Endothelial cell of hepatic sinusoid (primary cell): ENCODE results near the gene CCDC134.
"Not testable (repeated sequence)": the region's sequence is repeated elsewhere in the genome, so short reads cannot be mapped to it uniquely, and the experiment has no call there.

Experiments
- in situ Hi-C: cut with HindIII; loops from 2 replicates; pipeline ENCODE4 v1.10.0; 2017; ENCODE audit warnings: low sequenced_read_pairs

Gene CCDC134

DNA sequence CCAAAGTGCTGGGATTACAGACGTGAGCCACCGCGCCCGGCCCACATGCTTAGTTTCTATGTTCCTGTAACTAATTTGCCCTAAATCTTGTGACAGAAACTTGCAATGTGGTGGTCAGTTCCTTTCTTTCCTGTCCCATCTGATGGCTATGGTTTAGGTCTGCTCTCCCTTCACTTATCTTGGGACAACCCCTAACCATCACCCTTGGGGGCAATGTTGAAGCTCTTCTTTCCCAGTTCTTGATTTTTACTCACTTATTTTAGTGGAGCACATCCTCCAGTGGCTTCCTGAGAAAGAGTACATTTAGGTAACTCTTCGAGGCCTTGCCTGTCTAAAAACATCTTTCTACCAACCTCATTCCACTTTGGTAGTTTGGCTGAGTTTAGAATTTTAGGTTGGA is 39.7 kb downstream of the CCDC134 start:
- in situ Hi-C loops, result no loop called here

- in situ Hi-C loops, result no loop called here
Measured at GRCh38 chr22:41841085-41841712, 40.7 kb downstream of the CCDC134 start.

- in situ Hi-C loops, result no loop called here
Measured at GRCh38 chr22:41842996-41843970, 42.8 kb downstream of the CCDC134 start.

- in situ Hi-C loops, result no loop called here
Measured at GRCh38 chr22:41844036-41844435, 43.6 kb downstream of the CCDC134 start.

DNA sequence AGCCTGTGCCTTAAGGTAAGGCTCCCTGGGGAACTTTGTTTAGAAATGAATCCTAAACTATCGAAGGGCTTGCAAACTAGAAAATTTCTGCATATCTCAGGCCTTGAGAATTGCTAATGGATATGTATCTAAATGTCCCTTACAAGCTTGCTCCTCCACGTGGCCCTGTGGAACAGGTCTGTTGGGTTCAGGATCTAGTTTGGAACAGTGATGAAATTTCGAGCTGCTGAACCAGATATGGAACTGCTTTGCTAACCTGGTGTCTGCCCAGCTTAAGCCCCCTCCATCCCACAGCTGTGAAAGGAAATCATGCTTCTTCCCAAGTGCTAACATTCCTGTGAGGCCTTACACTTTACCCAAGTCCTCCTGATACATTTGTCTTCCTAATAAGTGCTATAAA is 44.0 kb downstream of the CCDC134 start:
- in situ Hi-C loops, result no loop called here

DNA sequence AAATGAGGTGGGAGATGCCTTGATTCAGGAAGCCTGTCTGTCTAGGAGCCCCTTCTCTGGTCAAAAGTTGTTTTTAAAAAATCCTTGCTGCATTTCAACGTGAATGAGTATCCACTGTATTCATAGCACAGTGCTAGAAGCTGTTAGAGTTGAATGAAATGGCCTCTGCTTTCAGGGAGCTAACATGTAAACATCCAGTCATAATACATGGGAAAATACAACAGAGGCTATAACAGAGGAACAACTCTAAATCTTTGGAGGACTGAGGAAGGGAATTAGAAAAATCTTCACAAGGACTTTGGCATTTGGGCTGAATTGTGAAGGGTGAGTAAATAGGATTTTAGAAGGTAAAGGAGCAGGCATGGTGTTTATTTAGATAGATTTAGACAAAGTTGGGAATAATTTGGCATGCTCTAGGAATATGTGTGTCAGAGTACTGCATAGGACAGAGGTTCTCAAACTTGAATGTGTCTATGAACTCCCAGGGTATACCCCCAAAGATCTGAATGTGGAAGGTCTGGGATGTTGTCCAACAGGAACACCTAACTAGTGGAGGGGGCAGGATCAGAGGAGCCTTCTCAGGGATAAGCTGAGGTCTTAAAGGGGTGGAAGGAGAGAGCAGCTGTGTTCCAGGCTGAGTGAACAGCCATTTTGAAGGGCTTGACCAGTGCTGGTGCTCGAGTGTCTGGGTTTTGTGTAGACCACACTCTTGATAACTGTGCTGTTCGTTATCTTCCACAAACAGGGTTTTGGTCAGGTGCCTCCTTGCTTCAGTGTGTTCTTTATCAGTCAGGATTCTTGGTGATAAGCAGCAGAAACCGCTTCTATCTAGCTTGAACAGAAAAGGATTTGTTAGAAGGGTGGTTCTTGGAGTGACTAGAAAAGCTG is 45.1 kb downstream of the CCDC134 start:
- in situ Hi-C loops, result no loop called here

GRCh38 chr22:41846268-41846987 is 45.9 kb downstream of the CCDC134 start:
- in situ Hi-C loops, result no loop called here

GRCh38 chr22:41847300-41847699 is 46.8 kb downstream of the CCDC134 start:
- in situ Hi-C loops, result no loop called here

- in situ Hi-C loops, result no loop called here
Measured at GRCh38 chr22:41848468-41848867, 48.0 kb downstream of the CCDC134 start.

DNA sequence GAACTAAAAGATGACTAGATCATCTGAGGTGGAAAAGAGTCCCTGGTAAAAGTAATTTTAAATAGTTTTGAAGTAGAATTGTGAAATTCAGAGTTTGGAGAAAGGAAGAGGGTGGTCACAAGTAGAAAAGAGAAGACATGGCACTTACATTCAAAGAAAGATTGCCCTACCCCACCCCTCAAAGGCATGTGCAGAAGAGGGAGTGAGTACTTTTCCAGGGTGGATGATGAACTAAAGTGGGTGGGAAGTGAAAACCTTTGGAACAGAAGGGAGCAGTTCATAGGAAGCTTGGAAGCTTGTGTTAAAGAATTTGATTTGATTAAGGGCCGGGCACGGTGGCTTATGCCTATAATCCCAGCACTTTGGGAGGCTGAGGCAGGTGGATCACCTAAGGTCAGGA is 56.0 kb downstream of the CCDC134 start:
- in situ Hi-C loops, result no loop called here

DNA sequence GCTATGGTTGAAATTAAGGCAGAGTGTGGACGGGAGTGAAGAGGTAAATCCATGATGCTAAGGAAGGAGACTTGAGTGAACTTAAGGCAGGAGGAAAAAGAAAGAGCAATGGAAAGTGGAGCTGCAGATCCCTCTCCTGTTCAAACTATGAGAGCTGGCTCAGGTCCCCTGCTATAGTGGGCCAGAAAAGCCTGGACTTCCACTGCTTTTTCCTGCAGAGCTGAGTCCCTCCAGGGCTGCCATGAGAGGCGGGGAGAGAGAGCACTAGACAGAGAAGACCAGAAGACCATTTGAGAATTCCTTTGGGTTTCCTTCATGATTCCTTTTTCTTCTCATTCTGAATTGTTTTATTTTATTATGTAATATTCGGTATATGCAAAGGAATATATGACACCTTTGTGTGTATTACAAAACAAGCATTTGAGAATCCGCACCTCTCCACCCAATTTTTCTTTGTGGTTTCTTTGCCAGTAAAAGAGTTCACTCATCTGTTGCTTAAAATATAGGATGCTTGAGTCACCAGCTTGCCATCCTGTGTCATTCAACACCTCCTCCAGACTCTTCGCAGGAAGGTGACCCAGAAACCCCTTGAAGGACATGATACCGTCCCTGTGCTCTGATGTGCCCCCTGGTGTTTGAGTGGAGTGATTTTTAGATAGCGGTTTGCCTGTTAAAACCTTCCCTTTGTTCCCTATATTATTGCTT is 56.8 kb downstream of the CCDC134 start:
- in situ Hi-C loops, result no loop called here

- in situ Hi-C loops, result no loop called here
Measured at GRCh38 chr22:41857860-41858199, 57.4 kb downstream of the CCDC134 start.

DNA sequence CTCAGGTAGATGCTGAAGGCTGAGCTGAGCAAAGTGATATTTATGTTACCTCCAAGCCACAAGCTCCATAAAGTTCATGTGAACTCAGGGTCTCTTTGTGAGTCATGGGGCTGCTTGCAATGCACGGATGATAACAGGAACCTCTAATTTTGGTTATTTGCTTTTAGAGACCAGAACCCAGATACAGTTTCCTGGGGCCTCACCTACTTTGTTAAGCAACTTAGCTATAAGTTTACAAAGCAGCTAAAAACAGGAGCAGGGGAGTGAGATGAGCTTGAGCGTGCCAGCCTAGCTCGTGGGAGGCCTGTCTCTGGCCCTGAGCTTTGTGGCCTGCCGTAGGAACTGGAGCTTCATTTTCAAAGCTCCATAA is 61.7 kb downstream of the CCDC134 start:
- in situ Hi-C loops, result no loop called here

- in situ Hi-C loops, result no loop called here
Measured at GRCh38 chr22:41862530-41863266, 62.2 kb downstream of the CCDC134 start.

GRCh38 chr22:41863472-41863871 is 63.0 kb downstream of the CCDC134 start:
- in situ Hi-C loops, result no loop called here

DNA sequence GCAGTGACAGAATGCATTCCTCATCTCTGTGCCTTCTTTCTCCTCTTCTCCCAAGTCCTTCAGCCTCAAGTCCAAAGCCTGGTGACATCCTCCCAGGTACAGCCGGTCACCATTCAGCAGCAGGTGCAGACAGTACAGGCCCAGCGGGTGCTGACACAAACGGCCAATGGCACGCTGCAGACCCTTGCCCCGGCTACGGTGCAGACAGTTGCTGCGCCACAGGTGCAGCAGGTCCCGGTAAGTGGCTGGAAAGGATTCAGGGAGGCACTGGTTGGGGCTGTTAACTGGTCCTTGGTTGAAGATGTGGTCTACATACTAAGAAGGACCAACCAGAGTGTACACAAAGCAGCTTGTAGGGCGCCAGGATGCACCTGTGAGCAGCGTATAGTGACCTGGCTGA is 68.1 kb downstream of the CCDC134 start:
- in situ Hi-C loops, result no loop called here

- in situ Hi-C loops, result not testable (repeated sequence)
Measured at GRCh38 chr22:41870081-41870480, 69.6 kb downstream of the CCDC134 start.

DNA sequence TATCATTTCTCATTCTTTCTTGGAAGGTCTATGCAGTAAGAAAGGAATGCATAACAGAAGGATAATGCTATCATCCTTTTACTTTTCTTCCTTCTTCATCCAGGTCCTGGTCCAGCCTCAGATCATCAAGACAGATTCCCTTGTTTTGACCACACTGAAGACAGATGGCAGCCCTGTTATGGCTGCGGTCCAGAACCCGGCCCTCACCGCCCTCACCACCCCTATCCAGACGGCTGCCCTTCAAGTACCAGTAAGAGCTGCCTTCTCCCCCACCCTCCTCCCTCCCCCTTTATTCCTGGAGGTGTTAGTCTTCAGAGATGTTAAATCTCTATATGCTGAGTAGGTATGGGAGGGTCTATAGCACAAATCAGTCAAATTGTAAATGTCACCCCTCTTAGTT is 70.3 kb downstream of the CCDC134 start:
- in situ Hi-C loops, result no loop called here

GRCh38 chr22:41873391-41873790 is 72.9 kb downstream of the CCDC134 start:
- in situ Hi-C loops, result no loop called here
